Keratinocyte (primary cell): ENCODE results near the gene KCNN1. TPM values are rescaled to one million over a fixed set of nuclear protein-coding genes. Genes with fewer than 3 reads are reported as not detected.

Source experiments
- DNase-seq: peaks from one replicate; pipeline ENCODE4 v3.0.0-alpha.2; 2011; ENCODE audit warnings: low read depth, missing footprints, low spot score
- FAIRE-seq: peaks from 2 replicates; lab custom pipeline; 2011; peaks lifted over from hg19 to GRCh38; lab: Jason Lieb, UNC
- H2AFZ ChIP-seq: 2 replicates; pipeline ENCODE4 v1.6.0; 2012; ENCODE audit warnings: low read length, control low read depth, inconsistent platforms; ENCODE audit not compliant: control insufficient read depth
- H3K27ac ChIP-seq: 2 replicates; pipeline ENCODE4 v1.5.1; 2011; ENCODE audit warnings: low read length; ENCODE audit not compliant: control insufficient read depth, insufficient read depth
- H3K27me3 ChIP-seq: 3 replicates; pipeline ENCODE4 v1.6.0; 2011; ENCODE audit warnings: low read length; ENCODE audit not compliant: control insufficient read depth, insufficient read depth; ENCODE audit errors: extremely low read depth
- H3K36me3 ChIP-seq, 2 experiments: 2 replicates in 1 of 2; 3 replicates in 1 of 2; pipeline ENCODE4 v1.5.1; 2011; ENCODE audit warnings: low read length in 2 of 2, mild to moderate bottlenecking in 1 of 2; ENCODE audit not compliant: control insufficient read depth in 2 of 2, insufficient read depth in 2 of 2; ENCODE audit errors: extremely low read depth in 1 of 2
- H3K4me1 ChIP-seq: 3 replicates; pipeline ENCODE4 v1.5.1; 2011; ENCODE audit warnings: low read length; ENCODE audit not compliant: control insufficient read depth, insufficient read depth; ENCODE audit errors: extremely low read depth
- H3K4me2 ChIP-seq: 3 replicates; pipeline ENCODE4 v1.6.0; 2011; ENCODE audit warnings: low read depth, low read length; ENCODE audit not compliant: control insufficient read depth, insufficient read depth; ENCODE audit errors: extremely low read depth
- H3K4me3 ChIP-seq, 3 experiments: fragments of 200-600 bp in 1 of 3; sonication (generic) in 1 of 3; 2 replicates in 2 of 3; 3 replicates in 1 of 3; pipeline ENCODE4 v1.5.1; 2011 to 2016; ENCODE audit warnings: low read length in 3 of 3, mild to moderate bottlenecking in 3 of 3, control low read depth in 2 of 3, inconsistent platforms in 1 of 3, low read depth in 1 of 3, mixed read lengths in 1 of 3, mixed run types in 1 of 3, moderate library complexity in 1 of 3; ENCODE audit not compliant: control insufficient read depth in 2 of 3, insufficient read depth in 2 of 3; ENCODE audit errors: extremely low read depth in 1 of 3
- H3K79me2 ChIP-seq: 2 replicates; pipeline ENCODE4 v1.6.0; 2012; ENCODE audit warnings: low read length; ENCODE audit not compliant: control insufficient read depth, insufficient read depth
- H3K9ac ChIP-seq: 3 replicates; pipeline ENCODE4 v1.6.0; 2011; ENCODE audit warnings: low read length; ENCODE audit not compliant: control insufficient read depth, insufficient read depth; ENCODE audit errors: extremely low read depth
- H3K9me1 ChIP-seq: 3 replicates; pipeline ENCODE4 v1.6.0; 2011; ENCODE audit warnings: low read length; ENCODE audit not compliant: control insufficient read depth, insufficient read depth; ENCODE audit errors: extremely low read depth
- H3K9me3 ChIP-seq: 2 replicates; pipeline ENCODE4 v1.5.1; 2012; ENCODE audit warnings: low read depth, low read length; ENCODE audit not compliant: control insufficient read depth
- H4K20me1 ChIP-seq: 3 replicates; pipeline ENCODE4 v1.6.0; 2011; ENCODE audit warnings: low read length; ENCODE audit not compliant: control insufficient read depth, insufficient read depth; ENCODE audit errors: extremely low read depth
- EZH2 ChIP-seq: IDR thresholded peaks from one replicate; pipeline ENCODE4 v1.6.1; 2012; ENCODE audit warnings: inconsistent platforms, mild to moderate bottlenecking, low read length, moderate library complexity
- dilution Hi-C: fragments of 300-500 bp; cut with MboI; formaldehyde crosslinking; loops from one replicate; pipeline ENCODE4 v1.7.0; 2020; ENCODE audit warnings: low sequenced_read_pairs; ENCODE audit not compliant: extremely low pct_ligation_motif_present
- polyA plus RNA-seq, 5 experiments: library from polyadenylated mRNA; depleted of rRNA in 3 of 5; stranded (reverse) in 3 of 5; stranded (forward) in 1 of 5; unstranded in 1 of 5; fragments of >200 nt; gene quantifications; 1 replicate in 1 of 5; 2 replicates in 3 of 5; 3 replicates in 1 of 5; pipeline versions ENCODE4 v1.2.1 to v1.2.3, GENCODE V29; 2011 to 2012; ENCODE audit warnings: missing spikeins in 2 of 5, low read depth in 1 of 5, low replicate concordance in 1 of 5
- TF ChIP-seq, protein P1 (sequence below), 3 experiments: IDR thresholded peaks in 1 of 3; conservative IDR thresholded peaks in 1 of 3; optimal IDR thresholded peaks in 1 of 3; 2 replicates in 2 of 3; 3 replicates in 1 of 3; pipeline versions ENCODE3 to v1.5.1; 2011; ENCODE audit warnings: low read length in 3 of 3, mild to moderate bottlenecking in 3 of 3, moderate library complexity in 2 of 3, control low read depth in 1 of 3, inconsistent platforms in 1 of 3; ENCODE audit not compliant: insufficient read depth in 2 of 3; ENCODE audit errors: extremely low read depth in 1 of 3

KCNN1 gene
- polyA plus RNA-seq, 1 donor (not counting 4 experiments of a cell fraction or from before 2014, with no cell fraction given), result not detected

DNA sequence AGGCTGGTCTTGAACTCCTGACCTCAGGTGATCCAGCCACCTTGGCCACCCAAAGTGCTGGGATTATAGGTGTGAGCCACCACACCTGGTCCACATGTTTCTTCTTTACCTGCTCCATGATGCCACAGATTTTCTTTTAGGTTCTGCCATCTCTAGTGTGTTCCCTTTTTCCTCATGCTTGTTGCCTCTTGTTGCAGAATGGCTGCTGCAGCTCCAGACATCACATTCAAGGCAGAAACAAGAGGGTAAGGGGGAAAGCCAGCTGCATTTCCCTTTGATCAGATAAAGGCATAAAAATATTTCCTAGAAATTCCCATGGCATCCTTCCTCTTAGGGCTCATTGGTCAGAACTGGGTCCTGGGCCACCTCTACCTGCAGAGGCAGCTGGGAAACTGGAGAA, 46.4 kb upstream of the KCNN1 start:
- no peak overlapping the region for H2AFZ ChIP-seq
- H3K9me3 ChIP-seq, result no peaks in the 10 kb centered on the region
- H4K20me1 ChIP-seq, result no peaks in the 10 kb centered on the region
- H3K9me1 ChIP-seq, result no peaks in the 10 kb centered on the region
- DNase-seq, result no peak
- no peak overlapping the region for H3K4me2 ChIP-seq
- no peaks in the 10 kb centered on the region for H3K36me3 ChIP-seq
- dilution Hi-C loops, result no loop called here
- no peaks in the 10 kb centered on the region for H3K27me3 ChIP-seq
- H3K4me3 ChIP-seq, result no peak overlapping the region
- H3K9ac ChIP-seq, result no peak overlapping the region
- H3K27ac ChIP-seq, result no peak overlapping the region
- H3K79me2 ChIP-seq, result no peaks in the 10 kb centered on the region
- TF ChIP-seq, protein P1, sequence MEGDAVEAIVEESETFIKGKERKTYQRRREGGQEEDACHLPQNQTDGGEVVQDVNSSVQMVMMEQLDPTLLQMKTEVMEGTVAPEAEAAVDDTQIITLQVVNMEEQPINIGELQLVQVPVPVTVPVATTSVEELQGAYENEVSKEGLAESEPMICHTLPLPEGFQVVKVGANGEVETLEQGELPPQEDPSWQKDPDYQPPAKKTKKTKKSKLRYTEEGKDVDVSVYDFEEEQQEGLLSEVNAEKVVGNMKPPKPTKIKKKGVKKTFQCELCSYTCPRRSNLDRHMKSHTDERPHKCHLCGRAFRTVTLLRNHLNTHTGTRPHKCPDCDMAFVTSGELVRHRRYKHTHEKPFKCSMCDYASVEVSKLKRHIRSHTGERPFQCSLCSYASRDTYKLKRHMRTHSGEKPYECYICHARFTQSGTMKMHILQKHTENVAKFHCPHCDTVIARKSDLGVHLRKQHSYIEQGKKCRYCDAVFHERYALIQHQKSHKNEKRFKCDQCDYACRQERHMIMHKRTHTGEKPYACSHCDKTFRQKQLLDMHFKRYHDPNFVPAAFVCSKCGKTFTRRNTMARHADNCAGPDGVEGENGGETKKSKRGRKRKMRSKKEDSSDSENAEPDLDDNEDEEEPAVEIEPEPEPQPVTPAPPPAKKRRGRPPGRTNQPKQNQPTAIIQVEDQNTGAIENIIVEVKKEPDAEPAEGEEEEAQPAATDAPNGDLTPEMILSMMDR (optimal IDR thresholded peaks at IDR 0.05 in 1 of 3, IDR thresholded peaks at IDR 0.05 in 1 of 3, conservative IDR thresholded peaks at IDR 0.05 in 1 of 3; ENCODE audit: extremely low read depth in 1 of 3, insufficient read depth in 2 of 3, low read length in 3 of 3), result no peak
- TF ChIP-seq EZH2, result no peak
- no peak for FAIRE-seq
- H3K4me1 ChIP-seq, result peaks cover 6% of the 10 kb centered on the region

- TF ChIP-seq EZH2, result no peak
- TF ChIP-seq, protein P1 (optimal IDR thresholded peaks at IDR 0.05 in 1 of 3, IDR thresholded peaks at IDR 0.05 in 1 of 3, conservative IDR thresholded peaks at IDR 0.05 in 1 of 3; ENCODE audit: extremely low read depth in 1 of 3, insufficient read depth in 2 of 3, low read length in 3 of 3), result no peak
- H2AFZ ChIP-seq, result no peak overlapping the region
- no peaks in the 10 kb centered on the region for H3K9me1 ChIP-seq
- no peak overlapping the region for H3K4me3 ChIP-seq
- no peak overlapping the region for H3K9ac ChIP-seq
- H3K27me3 ChIP-seq, result no peaks in the 10 kb centered on the region
- no peaks in the 10 kb centered on the region for H3K36me3 ChIP-seq
- no peaks in the 10 kb centered on the region for H3K9me3 ChIP-seq
- H3K4me2 ChIP-seq, result no peak overlapping the region
- H3K27ac ChIP-seq, result no peak overlapping the region
- no peaks in the 10 kb centered on the region for H3K79me2 ChIP-seq
- H3K4me1 ChIP-seq, result peaks cover 3% of the 10 kb centered on the region
- DNase-seq (no peak), FAIRE-seq (no peak)
- no peaks in the 10 kb centered on the region for H4K20me1 ChIP-seq
- dilution Hi-C loops, result no loop called here
Measured at GRCh38 chr19:17922138-17922537, 44.8 kb upstream of the KCNN1 start.
